CD1c-positive myeloid dendritic cell (primary cell): Measurements from ENCODE around the gene CCDC187.

Experiments
- DNase-seq: peaks from one replicate; pipeline ENCODE4 v3.0.0-alpha.2; 2016; ENCODE audit errors: extremely low spot score

Gene CCDC187

DNA sequence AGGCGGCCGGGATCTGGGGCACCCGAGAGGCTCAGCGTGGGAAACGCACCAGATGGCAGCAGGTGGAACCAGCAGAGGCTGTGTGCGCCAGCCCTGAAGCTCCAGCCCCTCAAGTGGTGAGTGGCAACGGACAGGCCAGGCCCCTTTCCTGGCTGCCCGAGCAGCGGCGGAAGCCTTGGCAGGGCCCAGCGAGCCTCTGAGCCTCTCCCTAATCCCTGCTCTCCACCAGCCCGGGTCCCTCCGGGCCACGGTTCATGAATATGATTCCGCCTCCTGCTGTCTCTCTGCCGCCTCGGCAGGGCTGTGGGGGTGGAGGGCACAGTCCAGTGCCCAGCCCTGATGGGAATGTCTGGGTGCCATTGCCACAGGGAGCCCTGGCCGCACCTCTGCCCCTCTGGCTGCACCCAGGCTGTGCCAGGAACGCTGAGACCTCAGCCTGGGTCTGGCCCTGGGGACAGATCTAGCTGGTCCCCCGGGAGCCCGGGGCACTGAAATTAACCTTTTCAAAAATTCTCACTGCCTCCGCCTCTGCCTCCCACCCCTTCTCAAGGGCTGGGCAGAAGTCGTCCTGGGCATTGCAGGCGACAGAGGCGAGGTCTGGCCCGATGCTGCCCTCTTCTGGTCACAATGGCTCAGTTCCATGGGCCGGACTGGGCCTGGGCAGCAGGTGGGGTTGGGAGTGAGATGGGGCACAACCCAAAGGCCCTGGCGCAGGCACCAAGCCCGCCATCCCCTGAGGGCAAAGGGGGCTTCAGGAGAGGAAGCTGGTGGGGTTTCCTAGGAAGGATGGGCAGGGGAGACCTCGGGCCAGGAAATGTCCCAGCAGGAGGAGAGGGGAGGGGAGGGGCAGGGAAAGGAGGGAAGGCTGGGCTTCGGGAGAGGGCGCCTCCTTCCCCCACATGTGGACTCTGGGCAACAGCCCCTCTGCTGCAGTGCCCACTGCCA is 20.3 kb downstream of the CCDC187 start:
- peak; percentile 82 for DNase-seq

DNA sequence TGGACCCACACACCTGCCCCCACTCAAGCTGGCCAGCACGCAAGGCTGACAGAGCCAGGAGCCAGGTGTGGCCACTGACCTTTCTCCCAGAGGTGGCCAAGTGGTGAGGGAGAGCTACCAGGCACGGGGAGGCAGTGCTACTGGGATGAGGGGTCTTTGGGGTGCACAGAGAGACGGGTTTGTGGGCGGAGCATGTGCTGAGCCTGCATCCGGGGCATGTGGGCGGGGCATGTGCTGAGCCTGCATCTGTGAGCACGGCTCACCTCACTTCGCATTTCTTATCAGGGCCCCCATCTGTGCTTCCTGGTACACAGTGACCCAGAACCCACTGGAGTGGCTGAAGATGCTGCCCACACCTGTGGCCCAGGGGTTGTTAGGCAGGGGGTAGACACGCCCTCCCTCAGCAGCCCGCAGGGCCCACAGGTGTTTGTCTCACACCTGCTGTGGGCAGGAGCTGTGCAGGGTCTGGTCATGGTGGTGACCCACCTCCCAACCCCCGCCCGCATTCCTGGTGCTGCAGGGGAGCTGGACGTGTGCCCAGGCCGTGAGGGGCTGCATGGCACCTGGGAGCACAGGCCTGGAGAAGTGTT is 21.5 kb downstream of the CCDC187 start:
- DNase-seq, result no peak

DNA sequence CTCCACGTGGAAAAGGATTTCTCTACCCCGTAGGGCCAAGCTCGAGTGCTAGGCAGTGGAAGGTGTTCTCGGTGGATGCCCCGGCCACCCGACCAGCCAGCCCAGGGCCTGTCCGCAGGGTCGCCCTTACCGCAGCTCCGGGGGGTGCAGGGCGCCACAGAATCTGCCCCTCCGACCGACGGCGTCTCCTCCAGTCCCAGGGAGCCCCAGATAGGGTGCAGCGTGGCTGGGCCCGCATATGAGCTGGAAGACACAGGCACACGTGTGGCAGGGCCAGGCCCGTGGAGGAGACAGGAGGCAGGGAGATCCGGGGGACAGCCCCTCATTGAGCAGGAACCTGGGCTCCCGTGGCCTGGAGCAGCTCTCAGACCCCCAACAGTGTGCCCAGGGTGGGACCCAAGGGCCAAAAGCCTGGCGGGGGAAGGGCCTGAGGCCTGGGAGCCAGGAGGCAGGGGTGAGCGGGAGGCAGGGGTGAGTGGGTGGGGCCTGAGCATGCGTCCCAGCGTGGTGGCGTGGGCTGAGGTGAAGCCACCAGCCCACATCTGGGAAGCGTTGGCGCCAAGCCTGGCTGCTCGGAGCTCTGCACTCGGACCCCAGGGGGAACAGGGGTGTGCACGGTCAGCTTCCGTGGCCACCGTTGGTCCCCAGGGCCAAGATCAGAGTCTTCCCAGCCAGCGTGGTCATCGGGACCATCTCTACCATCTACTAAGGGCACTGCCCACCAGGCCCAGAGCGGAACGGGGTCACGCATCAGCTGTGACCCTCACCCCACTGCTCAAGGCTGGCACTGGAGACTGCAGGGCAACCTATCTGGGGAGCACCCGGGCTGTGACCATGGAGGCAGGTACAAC is 22.2 kb downstream of the CCDC187 start:
- DNase-seq, result no peak

DNA sequence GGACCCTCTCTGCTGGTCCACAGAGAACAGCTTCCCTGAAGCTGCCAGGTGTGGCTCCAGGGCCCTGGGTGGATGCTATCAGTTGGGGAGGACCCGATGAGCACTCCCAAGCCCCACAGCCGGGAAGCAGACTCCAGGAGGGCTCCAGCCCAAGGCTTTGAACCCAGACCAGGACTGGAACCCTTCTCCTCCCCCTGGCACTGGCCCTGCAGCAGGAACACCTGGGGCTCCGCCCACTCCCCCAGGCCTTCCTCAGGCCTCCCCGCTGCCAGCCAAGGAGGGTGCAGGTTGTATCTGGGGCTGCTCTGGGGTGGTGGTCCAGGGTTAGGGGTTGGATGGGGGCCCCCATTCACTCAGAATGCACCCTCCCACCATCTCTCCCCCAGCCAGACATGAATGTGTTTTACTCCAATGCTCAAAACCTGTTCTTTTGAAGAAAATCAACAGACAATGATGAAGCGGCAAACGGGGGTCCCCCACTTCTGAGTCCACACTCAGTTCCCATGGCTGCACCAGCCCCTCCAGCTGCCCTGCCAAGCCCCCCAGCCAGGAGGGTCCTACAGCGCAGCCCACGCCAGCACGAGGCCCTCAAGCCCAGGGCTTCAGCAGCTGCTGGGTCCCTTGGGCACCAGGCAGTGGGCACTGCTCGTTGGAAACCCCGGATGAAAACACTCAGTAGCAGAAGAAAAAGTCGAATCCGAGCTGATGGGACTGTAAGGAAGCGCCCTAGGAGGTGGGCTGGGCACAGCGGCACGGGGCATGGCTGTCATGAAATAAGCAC is 23.2 kb downstream of the CCDC187 start:
- no peak for DNase-seq

DNA sequence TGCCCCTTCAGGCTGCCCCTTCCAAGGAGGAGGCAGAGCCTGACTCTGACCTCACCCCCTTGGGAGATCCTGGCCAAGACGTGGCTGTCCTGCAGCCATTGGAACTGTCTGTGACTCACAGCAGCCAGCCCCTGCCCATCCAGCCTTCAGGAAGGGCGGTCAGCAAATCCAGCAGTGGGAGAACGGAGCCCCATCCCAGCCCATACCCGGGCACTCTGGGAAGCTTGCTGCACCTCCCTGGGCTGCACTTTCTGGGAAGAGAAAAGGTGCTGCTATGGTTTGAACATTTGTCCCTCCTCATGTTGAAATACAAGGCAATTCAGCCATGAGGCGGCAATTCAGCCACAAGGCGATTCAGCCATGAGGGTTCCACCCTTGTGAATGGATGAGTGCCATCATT is 24.4 kb downstream of the CCDC187 start:
- no peak for DNase-seq

DNA sequence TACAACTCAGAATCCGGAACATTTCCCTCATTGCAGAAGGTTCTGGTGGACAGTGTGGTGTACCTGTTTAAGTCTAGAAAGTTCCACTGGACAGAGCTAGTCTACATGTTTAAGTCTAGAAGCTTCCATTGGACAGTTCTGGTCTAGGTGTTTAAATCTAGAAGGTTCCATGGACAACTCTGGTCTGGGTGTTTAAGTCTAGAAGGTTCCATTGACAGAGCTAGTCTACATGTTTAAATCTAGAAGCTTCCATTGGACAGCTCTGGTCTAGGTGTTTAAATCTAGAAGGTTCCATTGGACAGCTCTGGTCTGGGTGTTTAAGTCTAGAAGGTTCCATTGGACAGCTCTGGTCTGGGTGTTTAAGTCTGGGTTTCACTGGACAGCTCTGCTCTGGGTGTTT is 25.0 kb downstream of the CCDC187 start:
- DNase-seq, result no peak

DNA sequence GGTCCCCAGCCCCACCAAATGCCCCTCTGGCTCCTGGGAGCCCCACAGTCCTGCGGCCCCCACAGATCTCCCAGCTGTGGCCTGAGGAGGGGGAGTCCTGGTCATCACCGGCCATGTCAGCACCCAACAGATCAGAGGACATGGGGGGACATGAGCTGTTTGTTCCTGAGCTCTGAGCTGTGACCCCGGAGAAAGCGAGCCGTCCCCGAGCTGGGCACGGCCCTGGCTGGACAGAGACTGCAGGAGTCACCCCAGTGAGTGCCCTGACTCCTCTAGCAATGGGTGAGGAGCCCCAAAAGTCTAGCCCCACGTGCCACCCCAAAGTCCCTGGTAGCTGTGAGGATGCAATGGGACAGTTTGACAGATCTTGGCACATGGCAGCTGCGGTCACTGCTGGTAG is 25.7 kb downstream of the CCDC187 start:
- no peak for DNase-seq

DNA sequence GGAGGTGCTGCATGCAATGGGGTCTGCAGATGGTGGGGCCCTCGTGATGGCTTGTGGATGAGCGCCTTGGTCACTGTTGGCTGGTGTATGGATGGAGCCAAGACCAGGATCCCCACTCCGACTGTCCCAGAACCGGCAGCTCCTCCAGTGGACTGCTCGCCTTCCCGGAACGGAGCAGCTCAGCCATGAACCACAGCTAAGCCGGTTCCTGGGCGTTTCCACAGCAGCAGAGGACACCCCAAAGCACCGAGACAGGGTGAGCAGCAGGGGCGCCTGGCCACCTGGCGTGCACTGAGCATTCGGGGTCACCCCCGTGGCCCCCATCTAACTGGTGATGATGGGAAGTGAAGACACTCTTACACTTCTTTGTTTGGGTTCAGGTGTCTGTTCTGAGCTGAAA is 26.1 kb downstream of the CCDC187 start:
- DNase-seq, result no peak

DNA sequence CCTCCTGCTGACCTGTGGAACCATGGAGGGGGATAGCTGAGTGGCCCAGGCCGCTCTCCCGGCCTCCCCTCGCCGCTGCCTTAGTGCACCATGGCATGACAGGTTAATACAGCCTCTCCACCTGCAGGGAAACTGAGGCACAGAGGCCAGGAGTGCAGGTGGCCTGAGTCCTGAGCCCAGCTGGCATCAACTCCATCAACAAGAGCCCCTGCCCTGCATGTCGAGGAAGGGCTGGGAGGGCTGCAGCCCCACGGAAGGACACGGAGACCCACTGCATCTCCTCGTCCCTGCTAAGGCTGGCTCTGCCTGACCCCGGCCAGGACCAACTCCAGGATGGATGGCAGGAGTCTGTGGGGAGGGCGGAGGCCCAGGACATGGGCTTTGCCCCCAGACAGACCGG is 27.2 kb downstream of the CCDC187 start:
- no peak for DNase-seq

DNA sequence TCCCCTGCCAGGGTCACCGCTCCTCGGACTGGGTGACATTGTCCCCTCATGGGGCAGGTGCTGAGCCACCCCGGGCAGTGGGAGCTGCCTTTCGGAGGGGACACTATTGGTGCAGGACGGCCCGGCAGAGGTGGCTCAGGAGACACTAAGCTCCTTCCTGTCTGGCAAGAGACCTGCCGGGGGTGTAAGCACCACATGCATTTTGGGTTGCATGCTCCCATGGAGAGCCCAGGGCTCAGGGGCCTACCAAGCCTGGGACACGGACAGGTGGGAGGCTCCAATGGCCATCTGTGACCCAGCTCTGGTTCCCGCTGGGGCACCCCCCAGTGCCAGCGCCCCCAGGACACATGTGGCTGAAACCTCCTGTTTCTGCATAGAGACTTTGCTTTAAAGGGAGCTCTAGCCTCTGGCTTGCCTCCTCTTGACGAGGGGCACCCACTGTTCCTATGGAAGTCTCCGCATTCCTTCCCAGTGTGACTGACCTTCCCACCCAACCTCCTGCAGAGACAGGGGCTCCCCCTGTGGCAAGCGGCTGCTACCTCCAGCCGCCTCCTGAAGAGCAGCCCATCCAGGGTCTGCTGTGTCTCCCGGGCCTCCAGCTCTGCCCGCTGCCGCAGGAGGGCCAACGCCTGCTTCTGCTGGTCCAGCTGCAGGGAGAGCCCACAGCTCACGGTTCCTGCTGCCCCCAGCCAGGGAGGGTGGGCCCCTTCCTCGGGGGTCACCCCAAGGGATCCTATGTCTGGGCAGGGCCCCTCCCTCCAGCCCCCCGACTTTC is 28.1 kb downstream of the CCDC187 start:
- DNase-seq, result no peak

DNA sequence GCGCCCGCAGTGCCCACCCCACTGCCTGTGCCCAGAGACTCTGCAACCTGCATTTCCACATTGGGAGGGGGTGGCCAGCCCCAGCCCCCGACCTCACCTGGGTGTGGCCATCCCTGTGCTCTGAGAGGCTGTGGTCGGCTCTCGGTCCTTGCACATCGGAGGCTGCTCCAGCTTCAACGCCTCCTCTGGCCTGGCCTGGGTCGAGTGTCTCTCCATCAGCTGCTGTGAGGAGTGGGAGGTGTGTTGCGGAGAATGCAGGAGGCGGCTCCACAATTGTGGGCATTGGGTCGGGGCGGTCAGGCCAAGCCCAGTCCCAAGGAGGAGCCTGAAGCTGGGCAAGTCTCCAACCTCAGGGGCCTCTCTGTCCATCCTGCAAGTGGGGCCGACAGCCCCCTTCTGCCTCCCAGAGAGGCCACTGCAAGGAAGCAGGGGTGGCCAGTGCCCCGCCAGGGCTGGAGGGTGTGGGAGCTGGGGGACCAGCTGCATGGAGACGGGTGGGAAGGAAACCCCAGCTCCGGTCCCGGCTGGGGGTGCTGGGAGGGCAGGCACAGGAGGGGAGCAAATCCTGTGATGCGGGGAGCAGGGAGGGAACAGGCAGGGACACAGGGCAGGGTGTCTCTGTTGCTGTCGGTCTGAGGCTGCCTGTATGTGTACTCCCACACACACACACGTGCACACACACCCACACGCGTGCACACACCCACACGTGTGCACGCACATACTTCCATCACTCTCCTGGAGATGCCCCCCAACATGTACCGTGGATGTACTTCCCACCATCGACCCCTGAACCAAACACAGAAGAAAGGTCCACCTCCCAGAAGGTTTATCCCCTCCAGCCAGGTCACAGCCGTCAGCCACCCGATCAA is 28.9 kb downstream of the CCDC187 start:
- DNase-seq, result no peak

DNA sequence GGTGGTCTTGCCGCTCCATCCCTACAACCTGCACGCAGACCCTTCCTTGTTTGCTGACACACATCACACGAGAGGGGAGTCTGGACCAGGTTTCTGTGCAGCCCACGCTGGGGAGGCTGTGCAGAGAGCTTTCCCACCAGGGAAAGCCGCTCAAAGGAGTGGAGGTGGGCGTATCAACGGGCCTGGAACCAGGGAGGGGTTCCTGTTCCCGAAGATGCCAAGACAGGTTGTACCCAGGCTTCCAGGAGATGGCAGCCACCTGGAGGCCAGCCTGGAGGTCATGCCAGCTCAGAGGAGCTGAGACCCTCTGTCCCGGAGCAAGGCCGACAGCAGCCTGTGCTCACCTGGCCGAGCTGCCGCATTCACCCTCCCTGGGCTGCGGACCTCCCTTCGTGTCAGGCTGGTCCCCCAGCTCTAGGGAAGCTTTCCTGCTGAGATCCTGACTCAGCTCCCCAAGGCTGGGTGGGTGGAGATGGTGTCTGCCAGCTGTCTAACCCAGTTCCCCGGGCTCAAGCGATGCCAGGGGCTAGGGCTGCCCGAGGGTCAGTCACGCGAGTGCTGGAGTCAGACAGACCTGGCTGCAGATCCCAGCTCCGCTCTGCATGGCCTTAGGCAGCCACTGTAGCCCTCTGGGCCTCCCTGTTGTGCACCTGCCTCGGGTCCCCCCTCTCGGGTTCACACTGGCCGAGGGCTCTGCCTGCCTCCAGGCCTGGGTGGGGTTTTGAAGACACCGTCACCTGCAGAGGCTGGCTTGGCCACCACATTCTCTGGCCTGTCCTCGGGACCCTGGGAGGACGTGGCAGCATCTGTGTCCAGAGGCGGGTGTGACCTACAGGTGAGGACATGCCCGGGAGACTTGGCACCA is 29.7 kb downstream of the CCDC187 start:
- no peak for DNase-seq

DNA sequence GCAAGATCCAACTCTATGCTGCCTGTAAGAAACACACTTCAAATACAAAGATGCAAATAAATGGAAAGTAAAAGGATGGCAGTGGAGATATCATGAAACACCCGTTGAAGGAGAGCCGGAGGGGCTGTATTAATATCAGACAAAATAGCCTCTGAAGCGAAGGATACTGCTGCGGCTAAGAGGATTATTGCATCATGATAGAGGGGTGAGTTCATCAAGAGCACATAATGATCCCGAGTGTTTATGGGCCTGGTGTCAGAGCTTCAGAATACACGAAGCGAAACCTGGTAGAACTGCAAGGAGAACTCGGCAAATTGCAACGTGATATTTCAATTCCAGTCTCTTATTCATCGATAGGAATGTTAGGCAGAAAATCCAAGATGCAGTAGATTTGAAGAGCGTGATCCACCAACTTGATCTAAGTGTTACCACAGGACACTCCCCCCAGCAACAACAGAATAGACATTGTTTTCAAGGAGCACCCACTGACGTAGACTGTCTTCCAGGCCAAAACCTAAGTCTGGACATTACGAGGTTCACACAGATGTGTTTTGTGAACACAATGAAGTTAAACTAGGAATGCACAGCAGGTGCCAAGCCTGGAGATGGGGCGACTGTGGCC is 30.5 kb downstream of the CCDC187 start:
- DNase-seq, result no peak

DNA sequence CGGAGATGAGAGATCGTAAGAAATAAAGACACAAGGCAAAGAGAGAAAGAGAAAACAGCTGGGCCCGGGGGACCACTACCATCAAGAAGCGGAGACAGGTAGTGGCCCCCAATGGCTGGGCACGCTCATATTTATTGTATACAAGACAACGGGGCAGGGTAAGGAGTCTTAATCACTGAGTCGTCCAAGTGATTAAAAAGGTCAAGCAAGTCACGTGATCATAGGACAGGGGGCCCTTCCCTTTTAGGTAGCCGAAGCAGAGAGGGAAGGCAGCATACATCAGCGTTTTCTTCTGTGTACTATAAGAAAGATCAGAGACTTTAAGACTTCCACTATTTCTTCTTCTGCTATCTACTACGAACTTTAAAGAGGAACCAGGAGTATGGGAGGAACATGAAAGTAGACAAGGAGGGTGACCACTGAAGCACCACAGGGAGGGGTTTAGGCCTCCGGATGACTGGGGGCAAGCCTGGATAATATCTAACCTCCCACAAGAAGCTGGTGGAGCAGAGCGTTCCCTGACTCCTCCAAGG is 33.7 kb downstream of the CCDC187 start:
- peak; percentile 38 for DNase-seq

DNA sequence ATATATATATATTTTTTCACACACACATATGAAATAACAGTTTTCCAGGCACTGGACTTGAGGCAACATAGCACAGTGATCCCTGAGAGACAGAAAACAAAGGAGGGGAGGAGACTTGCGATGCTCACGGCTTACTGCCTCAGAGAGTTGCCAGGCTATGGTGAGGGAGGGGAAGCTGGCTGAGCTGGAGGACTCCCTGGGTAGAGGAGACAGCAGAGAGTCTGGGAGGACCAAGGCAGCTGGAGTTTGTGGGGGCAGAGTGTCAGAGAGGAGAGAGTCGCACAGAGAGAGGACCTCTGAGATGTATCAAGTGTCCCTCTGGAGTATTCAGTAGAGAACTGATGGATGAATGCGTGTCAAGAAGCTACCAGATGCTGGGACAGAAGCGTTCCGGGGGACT is 35.2 kb downstream of the CCDC187 start:
- DNase-seq, result no peak

DNA sequence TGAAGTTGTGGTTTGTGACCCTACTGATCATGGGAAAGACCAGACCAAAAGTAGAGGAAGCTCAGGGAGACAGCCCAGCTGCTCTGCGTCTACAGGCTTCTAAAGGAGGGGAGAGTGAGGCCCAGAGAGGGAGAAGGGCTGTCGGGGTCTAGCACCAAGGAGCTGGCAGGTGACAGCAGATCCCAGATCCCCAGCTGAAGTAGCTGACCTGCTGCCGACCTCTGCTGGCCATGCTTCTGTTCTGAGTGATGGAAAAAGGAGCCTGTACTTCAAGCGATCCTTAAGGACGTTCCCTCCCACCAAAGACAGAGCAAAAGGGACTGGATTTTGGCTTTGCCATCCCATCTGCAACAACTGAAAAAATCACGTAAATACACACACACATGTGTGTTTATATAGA is 35.6 kb downstream of the CCDC187 start:
- DNase-seq, result no peak

DNA sequence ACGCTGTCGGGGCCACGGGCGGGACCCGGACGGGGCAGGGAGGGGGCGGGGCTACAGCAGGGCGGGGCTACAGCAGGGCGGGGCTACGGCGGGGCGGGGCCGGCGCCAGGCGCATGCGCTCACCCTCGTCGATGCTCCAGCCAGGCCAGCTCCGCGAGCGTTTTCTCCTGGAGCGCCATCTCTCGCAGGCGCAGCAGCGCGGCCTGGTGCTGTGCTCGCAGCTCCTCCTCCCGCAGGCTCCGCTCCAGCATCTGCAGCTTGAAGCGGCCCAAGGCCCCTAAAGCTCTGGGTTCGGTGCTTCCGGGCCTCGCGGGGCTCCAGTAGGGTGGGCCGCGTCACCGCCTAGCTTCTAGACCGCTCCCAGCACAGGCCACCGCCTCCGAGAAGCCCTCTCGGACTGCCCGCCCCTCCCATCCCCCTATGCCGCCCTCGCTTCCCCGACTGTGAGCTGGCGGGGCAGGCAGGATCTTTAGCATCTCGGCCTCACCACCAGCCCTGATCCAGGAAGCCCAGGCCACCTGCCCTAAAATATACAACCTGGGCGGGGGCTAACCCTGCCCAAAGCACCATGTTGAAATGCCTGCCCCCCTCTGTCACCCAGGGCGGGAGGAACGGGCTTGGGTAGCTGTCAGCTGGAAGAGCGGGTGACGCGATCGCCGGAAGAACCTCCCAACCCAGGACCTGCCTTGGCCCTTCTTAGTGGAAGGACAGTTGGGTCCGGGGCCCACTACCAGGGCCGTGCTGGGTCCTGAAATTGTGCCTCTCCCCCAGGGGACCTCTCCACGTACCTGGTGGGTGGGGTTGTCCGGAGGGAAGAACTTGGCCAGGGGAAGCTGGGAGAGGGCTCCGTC is 36.4 kb downstream of the CCDC187 start:
- DNase-seq, result peak; percentile 88
